Stimulated activated CD8-positive, alpha-beta memory T cell treated with anti-CD3 and anti-CD28 coated beads, Interleukin-12 subunit alpha, Interleukin-12 subunit beta, amount 100 ng/mL, for 4 hours (primary cell): ENCODE data around the gene PTGES.
"Not testable (repeated sequence)": the region's sequence is repeated elsewhere in the genome, so short reads cannot be mapped to it uniquely, and the experiment has no call there.

ENCODE experiments used
- DNase-seq: peaks from one replicate; pipeline ENCODE4 v3.0.0-alpha.2; 2020; ENCODE audit warnings: low read depth

PTGES gene, protein sequence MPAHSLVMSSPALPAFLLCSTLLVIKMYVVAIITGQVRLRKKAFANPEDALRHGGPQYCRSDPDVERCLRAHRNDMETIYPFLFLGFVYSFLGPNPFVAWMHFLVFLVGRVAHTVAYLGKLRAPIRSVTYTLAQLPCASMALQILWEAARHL

DNA sequence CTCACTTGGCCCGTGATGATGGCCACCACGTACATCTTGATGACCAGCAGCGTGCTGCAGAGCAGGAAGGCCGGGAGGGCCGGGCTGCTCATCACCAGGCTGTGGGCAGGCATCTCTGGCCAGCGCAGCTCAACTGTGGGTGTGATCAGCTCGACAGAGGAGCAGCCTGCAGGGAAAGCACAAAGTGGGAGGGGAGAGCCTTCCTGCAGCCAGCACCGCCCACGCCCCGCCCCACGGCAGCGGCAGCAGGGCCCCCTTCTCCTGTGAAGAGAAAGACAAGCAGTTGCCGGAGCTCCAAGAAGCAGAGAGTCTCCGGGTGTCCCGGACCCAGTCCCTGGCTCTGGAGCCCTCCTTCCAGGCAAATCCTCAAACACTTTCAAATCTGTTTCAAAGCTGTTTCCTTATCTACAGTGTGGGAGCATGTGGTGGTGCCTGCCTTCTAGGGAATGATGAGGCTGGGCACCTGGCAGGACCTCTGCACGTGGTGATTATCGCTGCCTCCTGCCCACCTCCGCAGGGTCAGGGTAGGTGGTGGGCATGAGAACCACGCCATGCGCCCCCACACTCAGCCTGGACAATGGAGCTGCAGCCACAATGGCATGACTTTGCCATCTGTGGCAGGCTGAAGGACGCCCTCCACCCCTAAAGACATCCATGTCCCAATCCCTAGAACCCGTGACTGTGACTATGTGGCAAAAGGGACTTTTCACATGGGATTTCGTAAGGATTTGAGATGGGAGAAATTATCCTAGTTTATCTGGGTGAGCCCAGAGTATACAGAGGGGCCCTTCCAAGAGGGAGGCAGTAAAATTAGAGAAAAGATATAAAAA, at the start of gene PTGES:
PTGES (minus strand) TSS at position 143 of the 830 bp plus-strand sequence; CDS start at position 113, 30 bp downstream.
- peak; percentile 36 for DNase-seq

DNA sequence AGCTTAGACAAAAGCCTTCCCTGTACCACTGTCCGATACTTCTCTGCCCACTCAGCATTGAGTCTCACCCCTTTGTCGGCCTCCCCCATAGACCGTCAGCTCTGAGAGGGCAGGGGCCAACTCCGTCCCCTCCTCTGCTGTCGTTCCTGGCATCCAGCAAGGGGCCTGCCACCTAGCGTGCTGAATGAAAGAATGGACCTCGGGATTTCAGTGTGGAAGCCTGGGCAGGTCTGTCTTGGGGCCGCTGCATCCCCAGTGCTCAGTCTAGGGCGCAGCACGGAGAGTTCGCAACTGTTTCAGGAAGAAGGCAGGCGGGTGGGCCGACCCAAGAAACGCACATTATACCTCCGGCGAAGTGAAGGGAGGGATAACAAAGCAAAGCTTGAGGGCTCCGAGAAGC, 48.7 kb upstream of the PTGES start:
- DNase-seq, result no peak

DNA sequence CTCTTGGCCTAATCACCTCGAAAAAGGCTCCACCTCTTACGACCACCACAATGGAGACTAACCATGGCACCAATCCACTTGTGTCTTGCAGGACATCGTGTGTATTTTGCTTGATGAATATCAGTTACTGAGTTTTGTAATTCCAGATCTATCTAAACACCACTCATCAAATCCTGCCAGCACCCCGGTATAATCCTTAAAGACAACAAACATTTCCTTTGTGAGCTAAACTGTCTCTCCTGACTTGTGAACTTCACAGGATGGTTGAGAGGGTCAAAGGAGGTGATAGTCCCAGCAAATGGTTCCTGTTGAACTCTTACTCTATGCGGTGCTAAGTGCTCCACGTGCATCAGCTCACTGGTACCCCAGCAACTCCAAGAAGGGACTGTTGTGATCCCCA, 46.1 kb upstream of the PTGES start:
- no peak for DNase-seq

DNA sequence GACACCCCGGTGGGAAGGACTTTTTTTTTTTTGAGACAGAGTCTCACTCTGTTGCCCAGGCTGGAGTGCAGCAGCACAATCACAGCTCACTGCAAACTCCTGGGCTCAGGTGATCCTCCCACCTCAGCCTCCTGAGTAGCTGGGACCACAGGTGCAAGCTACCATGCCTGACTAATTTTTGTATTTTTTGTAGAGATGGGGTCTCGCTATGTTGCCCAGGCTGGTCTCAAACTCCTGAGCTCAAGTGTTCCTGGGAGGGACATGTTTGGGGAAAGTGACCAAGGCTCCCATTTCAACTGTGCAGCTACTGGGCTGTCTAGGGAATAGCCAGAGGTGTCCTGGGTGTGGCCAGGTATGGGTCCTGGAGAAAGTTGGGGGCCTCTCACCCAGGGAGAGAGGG, 43.2 kb upstream of the PTGES start:
- DNase-seq, result not testable (repeated sequence)

DNA sequence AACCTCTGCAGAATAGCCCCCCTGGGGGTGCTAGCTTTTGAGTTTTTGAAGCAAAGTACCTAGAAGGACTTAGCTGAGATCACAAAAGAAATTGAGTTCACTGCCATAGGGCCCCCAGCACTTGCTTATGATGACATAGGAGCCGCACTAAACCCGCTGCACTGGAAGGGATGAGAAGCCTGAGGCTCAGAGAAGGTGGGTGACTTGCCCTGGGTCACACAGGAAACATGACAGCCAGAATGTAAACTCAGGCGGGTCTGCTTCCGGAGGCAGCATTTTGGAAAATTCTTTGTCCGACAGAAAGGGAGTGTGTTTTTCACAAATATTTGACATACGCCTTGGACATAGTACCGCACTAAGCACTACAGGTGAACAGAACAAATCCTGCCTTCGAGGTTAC, 41.7 kb upstream of the PTGES start:
- no peak for DNase-seq

DNA sequence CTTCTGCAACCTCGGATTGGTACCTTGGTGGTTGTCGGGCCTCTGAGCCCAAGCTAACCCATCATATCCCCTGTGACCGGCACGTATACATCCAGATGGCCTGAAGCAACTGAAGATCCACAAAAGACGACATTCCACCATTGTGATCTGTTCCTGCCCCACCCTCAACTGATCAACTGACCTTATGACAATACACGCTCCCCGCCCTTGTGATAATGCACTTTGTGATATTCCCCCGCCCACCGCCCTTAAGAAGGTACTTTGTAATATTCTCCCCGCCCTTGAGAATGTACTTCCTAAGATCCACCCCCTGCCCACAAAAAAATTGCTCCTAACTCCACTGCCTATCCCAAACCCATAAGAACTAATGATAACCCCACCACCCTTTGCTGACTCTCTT, 33.6 kb upstream of the PTGES start:
- no peak for DNase-seq

DNA sequence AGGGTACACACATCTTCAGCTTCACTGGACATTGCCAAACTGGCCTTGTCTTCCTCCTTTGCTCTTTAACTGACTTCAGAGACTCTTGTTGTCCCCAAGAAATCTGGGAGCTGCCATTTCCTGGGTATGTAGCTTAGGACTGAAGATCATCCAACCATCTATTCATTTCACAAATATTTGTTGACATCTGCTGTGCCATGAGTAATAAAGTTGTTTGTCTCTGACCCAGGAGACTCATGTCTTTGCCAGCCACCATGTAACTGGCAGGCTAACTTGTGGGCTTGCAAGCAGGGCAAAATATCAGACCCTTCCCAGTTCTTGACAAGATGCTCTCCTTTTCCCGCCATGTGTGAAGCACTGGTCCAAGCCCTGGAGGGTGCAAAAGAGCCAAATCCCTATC, 33.0 kb upstream of the PTGES start:
- no peak for DNase-seq

DNA sequence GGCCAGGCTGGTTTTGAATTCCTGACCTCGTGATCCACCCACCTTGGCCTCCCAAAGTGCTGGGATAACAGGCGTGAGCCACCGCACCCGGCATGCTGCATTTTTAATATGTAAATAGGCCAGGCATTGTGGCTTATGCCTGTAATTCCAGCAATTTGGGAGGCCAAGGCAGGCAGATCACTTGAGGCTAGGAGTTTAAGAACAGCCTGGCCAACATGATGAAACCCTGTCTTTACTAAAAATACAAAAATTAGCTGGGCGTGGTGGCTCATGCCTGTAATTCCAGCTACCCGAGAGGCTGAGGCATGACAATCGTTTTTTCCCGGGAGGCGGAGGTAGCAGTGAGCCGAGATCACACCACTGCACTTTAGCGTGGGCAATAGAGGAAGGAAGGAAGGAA, 32.1 kb upstream of the PTGES start:
- not testable (repeated sequence) for DNase-seq

DNA sequence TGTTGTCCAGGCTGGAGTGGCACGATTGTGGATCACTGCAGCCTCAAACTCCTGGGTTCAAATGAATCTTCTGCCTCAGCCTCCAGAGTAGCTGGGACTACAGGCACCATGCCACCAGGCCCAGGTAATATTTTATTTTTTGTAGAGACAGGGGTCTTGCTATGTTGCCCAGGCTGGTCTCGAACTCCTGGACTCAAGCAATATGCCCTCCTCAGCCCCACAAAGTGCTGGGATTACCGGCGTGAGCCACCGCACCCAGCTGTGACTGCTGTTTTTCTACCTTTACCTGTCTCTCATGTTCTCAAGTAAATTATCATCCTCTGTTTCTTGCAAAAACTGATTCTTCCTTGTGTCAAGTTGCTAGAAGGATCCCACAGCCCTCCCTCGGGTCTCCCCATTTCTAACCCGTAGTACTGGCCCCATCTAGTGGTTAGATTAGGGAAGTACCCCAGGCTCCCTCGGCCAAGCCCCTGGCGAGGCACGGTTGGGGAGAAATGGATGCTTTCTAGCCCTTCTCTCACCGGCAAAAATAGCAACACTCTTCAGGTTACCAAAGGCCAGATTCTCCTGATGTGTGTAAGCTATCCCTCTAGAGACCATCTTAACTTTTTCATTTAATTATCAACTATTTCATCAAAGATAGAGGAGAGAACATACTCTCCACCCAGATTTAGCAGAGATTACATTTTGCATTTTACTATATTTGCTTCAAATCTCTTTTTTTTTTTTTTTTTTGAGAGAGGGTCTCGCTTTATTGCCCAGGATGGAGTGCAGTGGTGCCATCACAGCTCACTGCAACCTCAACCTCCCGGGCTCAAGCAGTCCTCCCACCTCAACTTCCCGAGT, 30.9 kb upstream of the PTGES start:
- peak; percentile 41 for DNase-seq

DNA sequence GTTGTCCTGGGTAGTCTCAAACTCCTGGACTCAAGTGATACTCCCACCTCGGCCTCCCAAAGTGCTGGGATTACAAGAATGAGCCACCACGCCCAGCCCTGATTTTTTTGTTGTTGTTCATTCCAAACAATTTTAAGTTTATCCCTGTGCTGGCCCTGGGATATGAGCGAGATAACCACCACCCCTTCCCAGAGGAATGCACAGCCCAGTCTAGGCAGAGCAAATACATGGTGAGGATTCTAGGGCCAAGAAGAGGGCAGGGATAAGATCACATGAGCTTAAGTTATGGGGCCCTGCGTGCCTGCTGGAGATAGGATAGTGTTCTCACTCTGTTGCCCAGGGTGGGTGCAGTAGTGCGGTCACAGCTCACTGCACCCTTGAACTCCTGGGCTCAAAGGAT, 29.1 kb upstream of the PTGES start:
- no peak for DNase-seq

DNA sequence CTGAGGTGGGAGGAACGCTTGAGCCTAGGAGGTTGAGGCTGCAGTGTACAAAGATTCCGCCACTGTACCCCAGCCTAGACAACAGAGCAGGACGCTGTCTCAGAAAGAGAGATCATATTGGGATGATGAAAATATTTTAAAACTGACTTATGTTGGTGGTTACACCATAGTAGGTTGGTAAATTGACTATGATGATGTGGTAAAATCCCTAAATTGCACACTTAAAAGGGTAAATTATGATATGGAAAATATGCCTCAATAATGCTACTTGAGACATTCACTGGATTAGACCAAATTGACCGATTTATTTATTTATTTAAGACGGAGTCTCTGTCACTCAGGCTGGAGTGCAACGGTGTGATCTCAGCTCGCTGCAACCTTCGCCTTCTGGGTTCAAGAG, 28.3 kb upstream of the PTGES start:
- DNase-seq, result no peak

DNA sequence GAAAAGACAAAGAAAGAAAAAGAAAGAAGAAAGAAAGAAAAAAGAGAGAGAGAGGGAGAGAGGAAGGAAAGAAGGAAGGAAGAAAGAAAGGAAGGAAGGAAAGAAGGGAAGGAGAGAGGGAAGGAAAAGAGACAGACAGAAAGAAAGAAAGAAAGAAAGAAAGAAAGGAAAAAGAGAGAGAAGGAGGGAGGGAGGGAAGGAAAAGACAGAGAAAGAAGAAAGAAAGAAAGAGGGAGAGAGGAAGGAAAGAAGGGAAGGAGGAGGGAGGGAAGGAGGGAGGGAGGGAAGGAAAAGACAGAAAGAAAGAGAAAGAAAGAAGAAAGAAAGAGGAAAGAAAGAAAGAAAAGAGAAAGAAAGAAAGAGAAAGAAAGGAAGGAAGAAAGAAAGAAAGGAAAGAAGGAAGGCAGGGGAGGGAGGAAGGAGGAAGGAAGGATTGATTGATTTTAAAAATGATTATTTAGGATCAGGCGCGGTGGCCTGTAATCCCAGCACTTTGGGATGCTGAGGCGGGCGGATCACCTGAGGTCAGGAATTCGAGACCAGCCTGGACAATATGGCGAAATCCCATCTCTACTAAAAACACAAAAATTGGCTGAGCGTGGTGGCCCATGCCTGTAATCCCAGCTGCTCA, 26.8 kb upstream of the PTGES start:
- DNase-seq, result no peak

DNA sequence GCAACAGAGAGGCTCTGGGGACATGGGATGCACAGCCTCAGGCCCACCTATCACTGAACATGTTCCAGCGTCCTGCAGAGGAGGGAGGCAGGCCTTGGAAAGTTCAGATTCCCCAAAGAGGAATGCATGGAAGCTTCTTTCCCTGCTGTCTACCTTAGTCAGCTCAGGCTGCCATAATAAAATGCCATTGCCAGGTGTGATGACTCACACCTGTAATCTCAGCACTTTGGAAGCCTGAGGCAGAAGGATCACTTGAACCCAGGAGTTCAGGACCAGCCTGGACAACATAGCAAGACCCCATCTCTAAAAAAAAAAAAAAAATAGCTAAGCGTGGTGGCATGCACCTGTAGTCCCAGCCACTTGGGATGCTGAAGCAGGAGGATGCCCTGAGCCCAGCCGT, 25.6 kb upstream of the PTGES start:
- no peak for DNase-seq

DNA sequence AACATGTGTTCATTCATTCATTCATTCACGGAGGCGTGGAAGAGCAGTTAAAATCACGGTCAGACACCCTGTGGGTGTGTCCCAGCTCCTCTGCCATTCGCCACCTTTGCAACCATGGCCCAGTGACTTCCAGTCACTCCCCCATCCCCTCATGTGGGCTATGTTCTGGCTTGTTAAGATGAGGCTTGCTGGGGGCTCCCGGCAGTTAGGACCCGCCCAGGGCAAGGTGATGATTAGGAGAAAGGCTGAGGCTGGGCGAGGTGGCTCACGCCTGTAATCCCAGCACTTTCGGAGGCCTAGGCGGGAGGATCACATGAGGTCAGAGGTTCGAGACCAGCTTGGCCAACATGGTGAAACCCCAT, 24.9 kb upstream of the PTGES start:
- DNase-seq, result no peak

DNA sequence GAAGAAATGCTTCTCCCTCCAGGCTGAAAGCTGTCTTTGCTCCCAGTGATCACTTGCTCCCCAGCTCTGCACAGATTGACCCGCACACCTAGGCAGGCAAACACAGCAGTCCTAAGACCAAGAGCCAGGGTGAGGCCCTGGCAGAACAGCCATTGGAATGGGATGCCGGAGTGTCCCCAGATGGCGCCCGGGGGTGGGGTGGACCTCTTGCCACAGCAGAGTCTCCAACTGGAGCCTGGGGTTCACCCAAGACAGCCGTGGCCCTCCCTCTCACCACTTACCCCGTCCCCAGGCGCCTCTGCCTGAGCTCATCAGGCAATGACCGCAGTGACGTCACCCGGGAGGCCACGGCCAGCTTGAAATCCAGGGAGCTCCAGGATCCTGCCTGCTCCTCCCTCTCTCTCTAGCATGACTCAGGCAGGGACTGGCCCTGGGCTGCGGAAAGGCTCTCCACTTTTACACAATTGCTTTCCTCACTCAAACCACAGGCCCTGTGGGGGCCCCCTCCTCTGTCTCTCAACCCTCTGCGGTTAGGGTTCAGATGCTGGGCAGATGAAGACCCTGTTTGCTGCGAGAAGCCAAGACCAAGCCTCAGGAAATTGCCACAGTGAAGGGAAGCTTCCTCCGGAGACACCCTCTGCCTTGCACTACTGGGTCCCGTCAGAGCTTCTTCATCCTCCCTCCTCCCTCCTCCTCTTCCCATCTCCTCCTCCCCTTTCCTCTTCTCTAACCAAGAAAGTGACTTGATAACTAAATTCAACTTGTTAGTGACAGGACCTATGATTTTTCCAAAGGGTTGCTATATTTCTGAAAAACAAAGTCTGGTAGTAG, 24.3 kb upstream of the PTGES start:
- DNase-seq, result peak; percentile 36

DNA sequence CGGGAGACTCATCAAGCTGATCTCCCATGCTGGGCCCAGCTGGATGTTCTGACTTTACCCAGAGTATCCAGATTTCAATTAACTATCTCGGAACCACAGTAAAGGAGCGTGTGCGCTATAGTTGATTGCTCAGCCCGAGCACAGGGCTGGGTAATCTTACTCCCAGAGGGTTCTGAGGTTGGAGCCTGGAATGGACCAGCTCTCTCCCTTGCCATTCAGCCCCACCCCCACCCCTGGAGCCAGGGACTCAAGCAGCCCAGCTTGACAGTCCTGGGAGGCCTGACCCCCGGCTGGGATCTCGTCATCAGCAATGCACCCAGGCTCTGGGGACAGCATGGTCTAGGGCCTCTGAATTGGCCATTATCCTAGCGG, 23.7 kb upstream of the PTGES start:
- DNase-seq, result no peak

DNA sequence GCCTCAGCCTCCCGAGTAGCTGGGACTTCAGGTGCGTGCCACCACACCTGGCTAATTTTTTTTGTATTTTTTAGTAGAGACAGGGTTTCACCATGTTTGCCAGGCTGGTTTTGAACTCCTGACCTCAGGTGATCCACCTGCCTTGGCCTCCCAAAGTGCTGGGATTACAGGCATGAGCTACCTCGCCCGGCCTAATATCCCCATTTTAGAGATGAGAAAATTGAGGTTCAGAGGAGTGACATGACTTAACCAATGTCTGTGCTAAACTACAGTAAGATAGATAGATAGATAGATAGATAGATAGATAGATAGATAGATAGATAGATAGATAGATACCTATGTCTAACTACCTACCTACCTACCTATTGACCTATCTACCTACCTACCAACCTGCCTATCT, 23.3 kb upstream of the PTGES start:
- not testable (repeated sequence) for DNase-seq

DNA sequence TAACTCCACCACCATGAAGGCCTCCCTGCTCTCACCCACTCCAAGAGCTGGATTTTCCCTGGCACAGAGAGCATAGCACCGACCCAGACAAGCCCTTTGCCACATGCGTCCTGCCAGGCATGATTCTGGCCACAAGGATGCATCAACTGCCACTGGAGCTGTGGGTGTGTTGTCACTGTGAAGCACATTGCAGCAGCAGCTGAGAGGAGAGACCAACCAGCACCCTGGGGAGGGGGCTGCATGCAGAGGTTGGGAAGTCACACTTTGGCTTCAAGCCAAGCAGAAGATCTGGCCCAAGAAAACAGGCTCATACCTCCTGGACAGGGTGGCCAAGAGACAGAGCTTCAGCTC, 22.6 kb upstream of the PTGES start:
- no peak for DNase-seq

DNA sequence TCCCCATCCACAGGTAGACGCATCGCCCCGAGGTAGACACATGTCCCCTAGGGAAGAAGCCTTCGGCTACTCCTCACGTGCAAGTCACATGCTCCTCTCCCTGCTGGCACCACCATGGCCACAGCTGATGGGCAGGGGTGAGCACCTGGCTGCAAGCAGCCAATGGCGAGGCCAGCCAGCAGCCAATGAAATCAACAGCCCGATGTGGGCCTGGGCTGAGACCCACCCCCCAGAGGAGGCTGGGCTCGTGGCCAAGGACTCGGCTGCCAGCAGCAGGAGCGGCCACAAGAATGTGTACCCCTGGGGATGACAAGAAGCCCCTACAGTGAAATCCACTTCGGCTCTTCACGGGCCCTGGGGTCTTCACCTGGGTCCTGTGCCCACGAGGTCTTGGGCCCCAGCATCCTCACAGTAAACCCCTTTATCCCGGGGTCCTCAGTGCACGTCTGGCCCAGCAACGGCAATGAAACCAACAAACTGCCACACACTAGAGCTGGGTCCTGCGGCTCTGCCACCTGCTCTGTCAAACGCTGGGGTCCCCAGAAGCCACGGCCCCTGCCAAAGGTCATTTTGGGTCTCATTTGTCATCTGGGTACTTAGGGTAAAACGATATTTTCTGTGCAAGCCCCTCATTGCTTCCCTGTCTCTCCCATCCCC, 22.1 kb upstream of the PTGES start:
- no peak for DNase-seq

DNA sequence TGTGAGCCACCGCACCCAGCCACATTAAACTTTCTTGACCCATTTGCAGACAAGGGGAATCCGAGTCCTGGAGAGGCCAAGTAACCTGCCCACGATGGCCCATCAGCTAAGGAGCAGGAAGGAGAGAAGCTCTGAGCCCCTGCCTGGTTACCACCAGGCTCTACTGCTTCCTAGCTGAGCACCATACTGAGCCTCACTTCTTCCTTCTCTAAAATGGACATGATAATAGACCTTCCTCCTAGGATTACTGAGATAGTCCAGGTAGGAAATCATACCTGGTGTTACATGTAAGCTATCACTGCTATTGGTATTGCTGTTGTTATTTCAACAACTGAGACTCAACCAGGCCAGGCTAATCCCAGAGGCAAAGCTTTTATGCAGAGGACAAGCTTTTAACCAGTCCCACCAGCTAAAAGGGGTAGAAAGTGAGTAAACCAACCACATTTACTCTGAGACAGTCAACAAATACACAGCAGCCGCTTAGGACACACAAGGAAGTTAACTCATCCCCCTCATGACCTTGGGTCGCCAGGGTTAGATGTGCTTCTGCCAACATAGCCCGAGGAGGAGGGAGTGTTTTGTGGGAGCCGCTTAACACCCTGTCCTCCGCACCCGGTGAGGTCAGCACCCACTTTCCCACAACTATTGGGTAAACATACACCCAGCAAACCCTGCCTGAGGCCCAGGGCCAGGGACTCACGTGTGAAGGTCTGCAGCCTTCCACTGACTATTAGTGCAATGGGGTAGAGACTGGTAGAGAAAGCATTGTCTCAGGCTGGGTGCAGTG, 20.6 kb upstream of the PTGES start:
- no peak for DNase-seq

DNA sequence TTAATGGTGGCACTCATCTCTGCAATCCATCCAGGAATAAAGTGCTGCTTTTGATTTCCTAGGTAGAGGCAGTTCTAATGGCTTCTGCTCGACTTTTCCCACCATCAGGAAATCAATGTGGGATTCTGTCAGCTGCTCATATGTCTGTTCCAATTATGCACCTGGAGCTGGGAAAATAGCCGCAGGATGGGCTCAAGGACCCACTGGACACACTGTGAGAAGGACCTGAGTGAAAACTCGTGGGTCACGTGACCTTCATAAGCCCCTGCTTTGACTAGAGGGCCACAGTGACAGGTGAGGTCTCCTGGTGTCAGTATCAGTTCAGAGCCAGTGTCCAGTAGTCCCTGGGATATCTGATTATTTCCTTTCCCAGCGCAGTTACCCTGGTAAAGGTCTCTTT, 17.9 kb upstream of the PTGES start:
- DNase-seq, result no peak
